LNCAP (cell line): ENCODE data around the gene GDF15.

ENCODE experiments used
- TF ChIP-seq, protein P1 (sequence below): fragments of 450-650 bp; IDR thresholded peaks from 2 replicates; pipeline ENCODE4 v1.5.1; 2017; ENCODE audit warnings: mild to moderate bottlenecking

GDF15 gene

DNA sequence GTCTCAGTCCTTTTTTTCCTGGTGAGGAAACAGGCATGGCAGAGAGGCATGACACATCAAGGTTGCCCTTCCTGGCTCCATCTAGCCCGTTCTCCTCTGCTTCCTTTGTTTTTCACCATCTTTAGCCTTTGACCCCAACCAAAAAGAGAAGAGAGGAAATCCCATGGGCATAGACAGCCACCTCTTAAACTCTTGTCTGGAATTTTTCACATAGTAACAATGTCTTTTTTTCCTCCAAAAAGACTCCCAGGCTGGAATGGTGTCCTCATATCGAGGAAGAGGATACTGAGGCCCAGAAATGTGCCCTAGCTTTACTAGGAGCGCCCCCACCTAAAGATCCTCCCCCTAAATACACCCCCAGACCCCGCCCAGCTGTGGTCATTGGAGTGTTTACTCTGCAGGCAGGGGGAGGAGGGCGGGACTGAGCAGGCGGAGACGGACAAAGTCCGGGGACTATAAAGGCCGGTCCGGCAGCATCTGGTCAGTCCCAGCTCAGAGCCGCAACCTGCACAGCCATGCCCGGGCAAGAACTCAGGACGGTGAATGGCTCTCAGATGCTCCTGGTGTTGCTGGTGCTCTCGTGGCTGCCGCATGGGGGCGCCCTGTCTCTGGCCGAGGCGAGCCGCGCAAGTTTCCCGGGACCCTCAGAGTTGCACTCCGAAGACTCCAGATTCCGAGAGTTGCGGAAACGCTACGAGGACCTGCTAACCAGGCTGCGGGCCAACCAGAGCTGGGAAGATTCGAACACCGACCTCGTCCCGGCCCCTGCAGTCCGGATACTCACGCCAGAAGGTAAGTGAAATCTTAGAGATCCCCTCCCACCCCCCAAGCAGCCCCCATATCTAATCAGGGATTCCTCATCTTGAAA is at the start of gene GDF15:
TSS of gene GDF15 (plus strand) at position 484 of the 868 bp plus-strand sequence. CDS start at position 516, 32 bp downstream.
- TF ChIP-seq, protein P1, sequence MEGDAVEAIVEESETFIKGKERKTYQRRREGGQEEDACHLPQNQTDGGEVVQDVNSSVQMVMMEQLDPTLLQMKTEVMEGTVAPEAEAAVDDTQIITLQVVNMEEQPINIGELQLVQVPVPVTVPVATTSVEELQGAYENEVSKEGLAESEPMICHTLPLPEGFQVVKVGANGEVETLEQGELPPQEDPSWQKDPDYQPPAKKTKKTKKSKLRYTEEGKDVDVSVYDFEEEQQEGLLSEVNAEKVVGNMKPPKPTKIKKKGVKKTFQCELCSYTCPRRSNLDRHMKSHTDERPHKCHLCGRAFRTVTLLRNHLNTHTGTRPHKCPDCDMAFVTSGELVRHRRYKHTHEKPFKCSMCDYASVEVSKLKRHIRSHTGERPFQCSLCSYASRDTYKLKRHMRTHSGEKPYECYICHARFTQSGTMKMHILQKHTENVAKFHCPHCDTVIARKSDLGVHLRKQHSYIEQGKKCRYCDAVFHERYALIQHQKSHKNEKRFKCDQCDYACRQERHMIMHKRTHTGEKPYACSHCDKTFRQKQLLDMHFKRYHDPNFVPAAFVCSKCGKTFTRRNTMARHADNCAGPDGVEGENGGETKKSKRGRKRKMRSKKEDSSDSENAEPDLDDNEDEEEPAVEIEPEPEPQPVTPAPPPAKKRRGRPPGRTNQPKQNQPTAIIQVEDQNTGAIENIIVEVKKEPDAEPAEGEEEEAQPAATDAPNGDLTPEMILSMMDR = peak; percentile 86

DNA sequence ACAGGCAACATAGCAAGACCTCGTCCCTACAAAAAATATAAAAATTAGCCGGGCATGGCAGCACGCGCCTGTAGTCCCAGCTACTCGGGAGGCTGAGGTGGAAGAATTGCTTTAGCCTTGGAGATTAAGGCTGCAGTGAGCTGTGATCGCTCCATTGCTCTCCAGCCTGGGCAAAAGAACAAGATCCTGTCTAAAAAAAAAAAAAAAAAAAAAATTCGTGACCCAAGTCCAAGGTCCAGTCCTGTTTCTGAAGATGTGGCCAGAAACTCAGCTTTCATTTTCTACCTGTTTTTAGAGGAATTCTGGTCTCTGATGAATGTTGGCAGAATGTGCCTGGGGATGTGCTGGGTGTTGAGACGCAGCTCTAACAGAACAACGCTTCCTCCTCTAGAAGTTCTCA is 47.4 kb upstream of the GDF15 start:
- TF ChIP-seq, protein P1 = no peak

- TF ChIP-seq, protein P1 = peak; percentile 35; the same call in 1 of the 2 replicates
Measured at GRCh38 chr19:18339723-18340122, 46.2 kb upstream of the GDF15 start.

DNA sequence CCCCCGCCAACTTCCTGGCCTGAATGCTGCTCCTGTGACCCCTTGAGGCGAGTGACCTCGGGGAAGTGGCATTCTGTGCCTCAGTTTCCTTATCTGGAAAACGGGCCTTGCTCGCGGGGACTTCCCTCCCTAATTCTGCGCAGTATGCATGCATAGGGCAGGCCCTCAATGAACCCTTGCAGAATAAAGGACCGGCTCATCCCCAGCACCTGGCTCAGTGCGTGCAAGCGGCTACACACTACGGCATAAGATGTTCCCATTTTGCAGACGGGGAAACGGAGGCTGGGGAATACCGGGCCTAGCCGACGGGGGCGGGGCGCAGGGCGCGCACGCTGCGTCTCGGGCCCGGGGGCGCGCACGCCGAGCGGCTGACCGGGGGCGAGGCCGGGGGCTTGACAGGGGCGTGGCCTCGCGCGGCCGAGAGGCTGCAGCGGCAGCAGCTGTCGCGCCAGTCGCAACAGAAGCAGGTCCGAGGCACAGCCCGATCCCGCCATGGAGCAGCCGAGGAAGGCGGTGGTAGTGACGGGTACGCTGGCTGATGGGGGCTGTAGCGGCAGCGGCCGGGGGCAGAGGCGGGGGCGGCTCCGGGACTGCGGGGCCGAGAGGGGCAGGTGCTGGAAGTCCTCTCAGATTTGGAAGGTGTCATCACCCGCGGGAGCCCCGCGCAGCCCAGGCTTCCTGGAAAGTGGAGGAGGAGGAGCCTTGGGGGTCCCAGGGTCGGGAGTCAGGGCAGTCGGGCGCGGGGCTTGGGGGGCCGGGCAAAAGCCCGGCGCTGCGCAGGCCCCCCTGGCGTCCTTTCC is 45.6 kb upstream of the GDF15 start, which contains the start of gene PGPEP1:
TSS of gene PGPEP1 (plus strand) at position 409 of the 800 bp plus-strand sequence. CDS start at position 493, 84 bp downstream.
- TF ChIP-seq, protein P1 = no peak

GRCh38 chr19:18340990-18341868 is 44.7 kb upstream of the GDF15 start:
- TF ChIP-seq, protein P1 = no peak

DNA sequence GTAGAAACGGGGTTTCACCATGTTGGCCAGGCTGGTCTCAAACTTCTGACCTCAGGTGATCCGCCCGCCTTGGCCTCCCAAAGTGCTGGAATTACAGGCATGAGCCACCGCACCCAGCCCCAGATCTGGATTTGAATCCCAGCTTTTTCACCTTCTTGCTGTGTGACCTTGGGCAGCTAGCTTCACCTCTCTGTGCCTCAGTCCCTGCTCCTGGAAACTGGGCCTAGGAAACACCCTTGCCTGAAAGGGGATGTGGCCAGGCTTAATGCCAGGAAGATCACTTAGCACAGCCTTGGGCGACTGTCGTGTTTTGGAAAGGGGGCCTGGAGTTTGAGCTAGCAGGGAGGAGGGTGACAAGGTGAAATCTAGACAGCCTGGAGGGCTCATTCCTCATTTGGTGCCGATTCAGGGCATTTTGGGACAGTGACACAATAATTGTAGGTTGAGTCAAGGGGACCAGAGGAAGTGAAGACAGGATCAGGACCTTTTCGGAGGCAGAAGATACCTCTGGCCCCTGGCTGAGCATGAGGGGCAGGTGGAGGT is 43.8 kb upstream of the GDF15 start:
- TF ChIP-seq, protein P1 = no peak
